ENCODE results near the gene RTL10.

- TF ChIP-seq CTCF (IDR thresholded peaks at IDR 0.05) (no peak), POLR2A (IDR thresholded peaks at IDR 0.05) (no peak)
These were observed 38.3 kb upstream of the RTL10 start for GRCh38 chr22:19892925-19893324.
